IMR-90 (cell line): ENCODE measurements around the gene SERPINA1. TPM values are rescaled to one million over a fixed set of nuclear protein-coding genes. Genes with fewer than 3 reads are reported as not detected.

Source experiments
- ATAC-seq: fragments of 200-7000 bp; cut with Tn5 transposase; 2 replicates; pipeline ENCODE4 v1.9.1; 2020; ENCODE audit warnings: low read depth, mild to moderate bottlenecking, moderate library complexity
- BruUV-seq: library from RNA; stranded (reverse); fragments of 400-500 nt; replicated peaks from 2 replicates; lab custom pipeline; 2021; lab: Mats Ljungman, UMichigan
- CTCF ChIA-PET: fragments of 300-600 bp; formaldehyde crosslinking; extraction: SDS; loops from one replicate; lab custom pipeline; 2021; ENCODE audit warnings: antibody characterized with exemption; lab: Yijun Ruan, JAX
- POLR2A ChIA-PET: fragments of 300-600 bp; sonication (Branson Sonifier 250); formaldehyde crosslinking; loops from one replicate; lab custom pipeline; 2022; ENCODE audit warnings: antibody characterized with exemption; ENCODE audit not compliant: unreplicated experiment; lab: Charles Lee
- DNase-seq: peaks from one replicate; pipeline ENCODE4 v3.0.0; 2013
- H2AFZ ChIP-seq: replicated peaks from 2 replicates; pipeline ENCODE3; 2013; ENCODE audit warnings: low read length, mild to moderate bottlenecking; ENCODE audit not compliant: poor library complexity
- H2AK5ac ChIP-seq: 2 replicates; pipeline ENCODE4 v1.6.1; 2013; ENCODE audit warnings: low read depth, low read length, inconsistent platforms
- H2AK9ac ChIP-seq: replicated peaks from 2 replicates; pipeline ENCODE3; 2013; ENCODE audit warnings: mild to moderate bottlenecking, low read depth, low read length, moderate library complexity; ENCODE audit not compliant: poor library complexity
- H2BK120ac ChIP-seq: 2 replicates; pipeline ENCODE4 v1.6.1; 2013; ENCODE audit warnings: low read depth, low read length, inconsistent platforms
- H2BK15ac ChIP-seq: 3 replicates; pipeline ENCODE4 v1.6.1; 2013; ENCODE audit warnings: low read depth, low read length, inconsistent platforms
- H2BK20ac ChIP-seq: 2 replicates; pipeline ENCODE4 v1.6.1; 2013; ENCODE audit warnings: low read depth, mild to moderate bottlenecking, inconsistent platforms, low read length, moderate library complexity
- H2BK5ac ChIP-seq: 2 replicates; pipeline ENCODE4 v1.6.1; 2013; ENCODE audit warnings: mild to moderate bottlenecking, low read depth, low read length, inconsistent platforms; ENCODE audit not compliant: poor library complexity, severe bottlenecking
- H3K14ac ChIP-seq: replicated peaks from 2 replicates; pipeline ENCODE4 v1.6.1; 2013; ENCODE audit warnings: low read depth, low read length, inconsistent platforms
- H3K18ac ChIP-seq: 2 replicates; pipeline ENCODE4 v1.6.1; 2013; ENCODE audit warnings: low read depth, low read length, control low read depth
- H3K23ac ChIP-seq: 2 replicates; pipeline ENCODE4 v1.6.1; 2013; ENCODE audit warnings: low read depth, low read length, inconsistent platforms
- H3K27ac ChIP-seq: 2 replicates; pipeline ENCODE4 v1.5.1; 2013; ENCODE audit warnings: mild to moderate bottlenecking, control low read depth, low read length; ENCODE audit not compliant: insufficient read depth
- H3K27me3 ChIP-seq: 2 replicates; pipeline ENCODE4 v1.6.1; 2013; ENCODE audit warnings: low read length; ENCODE audit not compliant: control insufficient read depth, insufficient read depth
- H3K36me3 ChIP-seq: 2 replicates; pipeline ENCODE4 v1.6.1; 2013; ENCODE audit warnings: low read length, mixed read lengths; ENCODE audit not compliant: control insufficient read depth, insufficient read depth
- H3K4ac ChIP-seq: 2 replicates; pipeline ENCODE4 v1.6.1; 2013; ENCODE audit warnings: low read depth, low read length, inconsistent platforms
- H3K4me1 ChIP-seq: 2 replicates; pipeline ENCODE4 v1.6.1; 2013; ENCODE audit warnings: low read length, mixed read lengths; ENCODE audit not compliant: control insufficient read depth, insufficient read depth
- H3K4me2 ChIP-seq: 2 replicates; pipeline ENCODE4 v1.6.1; 2013; ENCODE audit warnings: low read depth, mild to moderate bottlenecking, control low read depth, low read length, moderate library complexity
- H3K4me3 ChIP-seq: 2 replicates; pipeline ENCODE4 v1.5.1; 2013; ENCODE audit warnings: low read depth, mild to moderate bottlenecking, control low read depth, low read length, moderate library complexity; ENCODE audit not compliant: insufficient read depth
- H3K56ac ChIP-seq: 2 replicates; pipeline ENCODE4 v1.6.1; 2013; ENCODE audit warnings: low read length, inconsistent platforms; ENCODE audit not compliant: insufficient read depth; ENCODE audit errors: extremely low read depth
- H3K79me1 ChIP-seq, 2 experiments: 2 replicates each; pipeline ENCODE4 v1.6.1; 2013; ENCODE audit warnings: low read length in 2 of 2, inconsistent platforms in 1 of 2, low read depth in 1 of 2
- H3K9ac ChIP-seq: 2 replicates; pipeline ENCODE4 v1.6.1; 2013; ENCODE audit warnings: low read depth, low read length, control low read depth
- H3K9me1 ChIP-seq: 2 replicates; pipeline ENCODE4 v1.6.1; 2013; ENCODE audit warnings: low read length, inconsistent platforms; ENCODE audit not compliant: insufficient read depth
- H3K9me3 ChIP-seq: 2 replicates; pipeline ENCODE4 v1.6.1; 2013; ENCODE audit warnings: low read length; ENCODE audit not compliant: control insufficient read depth, insufficient read depth
- H4K20me1 ChIP-seq: 2 replicates; pipeline ENCODE4 v1.6.1; 2013; ENCODE audit warnings: low read length, inconsistent platforms; ENCODE audit not compliant: insufficient read depth
- H4K5ac ChIP-seq: 2 replicates; pipeline ENCODE4 v1.6.1; 2013; ENCODE audit warnings: mild to moderate bottlenecking, low read depth, low read length, control low read depth
- H4K8ac ChIP-seq, 2 experiments: 2 replicates each; pipeline ENCODE4 v1.6.1; 2013; ENCODE audit warnings: low read depth in 2 of 2, low read length in 2 of 2, control low read depth in 1 of 2, inconsistent platforms in 1 of 2
- H4K91ac ChIP-seq: 2 replicates; pipeline ENCODE4 v1.6.1; 2013; ENCODE audit warnings: low read depth, low read length, inconsistent platforms; ENCODE audit not compliant: insufficient read depth
- BHLHE40 ChIP-seq: fragments of 150-350 bp; IDR thresholded peaks from 2 replicates; pipeline ENCODE4 v1.6.1; 2016; ENCODE audit warnings: mild to moderate bottlenecking, low read depth, low read length
- CEBPB ChIP-seq: IDR thresholded peaks from 2 replicates; pipeline ENCODE4 v1.6.1; 2012; ENCODE audit warnings: low read depth, low read length, improper control_type of control experiment
- CHD1 ChIP-seq: IDR thresholded peaks from 2 replicates; pipeline ENCODE4 v1.6.1; 2012; ENCODE audit warnings: low read depth, low read length, improper control_type of control experiment
- FOS ChIP-seq: fragments of 150-350 bp; IDR thresholded peaks from 2 replicates; pipeline ENCODE4 v1.6.1; 2016; ENCODE audit warnings: low read depth, low read length
- MAFK ChIP-seq: IDR thresholded peaks from 2 replicates; pipeline ENCODE4 v1.6.1; 2012; ENCODE audit warnings: low read depth, low read length, improper control_type of control experiment
- MAZ ChIP-seq: IDR thresholded peaks from 2 replicates; pipeline ENCODE4 v1.6.1; 2012; ENCODE audit warnings: low read depth, mild to moderate bottlenecking, low read length, improper control_type of control experiment, moderate library complexity, borderline replicate concordance
- MXI1 ChIP-seq: IDR thresholded peaks from 2 replicates; pipeline ENCODE4 v1.6.1; 2012; ENCODE audit warnings: low read depth, mild to moderate bottlenecking, low read length, moderate library complexity, borderline replicate concordance
- NFE2L2 ChIP-seq: fragments of 150-350 bp; IDR thresholded peaks from 2 replicates; pipeline ENCODE4 v1.6.1; 2016; ENCODE audit warnings: low read depth, mild to moderate bottlenecking, low read length
- POLR2A ChIP-seq: IDR thresholded peaks from 2 replicates; pipeline ENCODE4 v1.6.1; 2012; ENCODE audit warnings: mild to moderate bottlenecking, low read depth, low read length
- RAD21 ChIP-seq: IDR thresholded peaks from 2 replicates; pipeline ENCODE4 v1.6.1; 2012; ENCODE audit warnings: low read length, improper control_type of control experiment
- RCOR1 ChIP-seq: IDR thresholded peaks from 2 replicates; pipeline ENCODE4 v1.6.1; 2012; ENCODE audit warnings: mild to moderate bottlenecking, low read length, improper control_type of control experiment; ENCODE audit not compliant: insufficient replicate concordance
- SMC3 ChIP-seq: fragments of 150-350 bp; IDR thresholded peaks from 2 replicates; pipeline ENCODE4 v1.6.1; 2016; ENCODE audit warnings: low read depth, mild to moderate bottlenecking, antibody characterized with exemption, low read length, moderate library complexity
- WGBS, 2 experiments: methylation state at CpG; one replicate each; pipeline versions ENCODE4 v1.1.5 to v1.1.7; 2013; ENCODE audit warnings: missing lambda C conversion rate in 2 of 2; ENCODE audit not compliant: insufficient read length in 1 of 2; ENCODE audit errors: extremely low coverage in 2 of 2; 5-methylcytosine and 5-hydroxymethylcytosine counted together
- dilution Hi-C: fragments of 300-500 bp; cut with HindIII; formaldehyde crosslinking; loops from one replicate; pipeline ENCODE4 v1.14.3; 2018; ENCODE audit warnings: low sequenced_read_pairs; ENCODE audit not compliant: unreplicated experiment
- in situ Hi-C: fragments of 300-500 bp; cut with MboI; formaldehyde crosslinking; loops from 3 replicates; pipeline ENCODE4 v1.14.3; 2019; ENCODE audit warnings: low sequenced_read_pairs, inconsistent platforms, mixed read lengths
- intact Hi-C: fragments of 100-400 bp; cut with micrococcal nuclease; formaldehyde crosslinking; loops from 2 replicates; pipeline ENCODE4 v1.10.0; 2022
- polyA plus RNA-seq, 3 experiments: library from polyadenylated mRNA; depleted of rRNA; stranded (reverse); fragments of >200 nt; gene quantifications; 2 replicates each; pipeline ENCODE4 v1.2.3, GENCODE V29; 2012; ENCODE audit warnings: low replicate concordance in 1 of 3
- total RNA-seq: library from RNA; depleted of rRNA; stranded (reverse); fragments of >200 nt; gene quantifications from 2 replicates; pipeline ENCODE4 v1.2.3, GENCODE V29; 2012
- TF ChIP-seq, protein P1 (sequence below): fragments of 150-350 bp; IDR thresholded peaks from 2 replicates; pipeline ENCODE4 v1.6.1; 2017; ENCODE audit warnings: mild to moderate bottlenecking, antibody characterized with exemption, low read length, low read depth
- TF ChIP-seq, protein P2 (sequence below): fragments of 150-350 bp; IDR thresholded peaks from 2 replicates; pipeline ENCODE4 v1.6.1; 2016; ENCODE audit warnings: low read depth, mild to moderate bottlenecking, low read length, moderate library complexity, borderline replicate concordance
- TF ChIP-seq, protein P3 (sequence below): conservative IDR thresholded peaks from 2 replicates; pipeline ENCODE4 v1.5.1; 2012; ENCODE audit warnings: mild to moderate bottlenecking, low read depth, low read length, improper control_type of control experiment

SERPINA1 gene
- total and polyA plus RNA-seq, 2 of the 4 experiments (the other 2 are of a cell fraction): 0.54 to 1.2 TPM

DNA sequence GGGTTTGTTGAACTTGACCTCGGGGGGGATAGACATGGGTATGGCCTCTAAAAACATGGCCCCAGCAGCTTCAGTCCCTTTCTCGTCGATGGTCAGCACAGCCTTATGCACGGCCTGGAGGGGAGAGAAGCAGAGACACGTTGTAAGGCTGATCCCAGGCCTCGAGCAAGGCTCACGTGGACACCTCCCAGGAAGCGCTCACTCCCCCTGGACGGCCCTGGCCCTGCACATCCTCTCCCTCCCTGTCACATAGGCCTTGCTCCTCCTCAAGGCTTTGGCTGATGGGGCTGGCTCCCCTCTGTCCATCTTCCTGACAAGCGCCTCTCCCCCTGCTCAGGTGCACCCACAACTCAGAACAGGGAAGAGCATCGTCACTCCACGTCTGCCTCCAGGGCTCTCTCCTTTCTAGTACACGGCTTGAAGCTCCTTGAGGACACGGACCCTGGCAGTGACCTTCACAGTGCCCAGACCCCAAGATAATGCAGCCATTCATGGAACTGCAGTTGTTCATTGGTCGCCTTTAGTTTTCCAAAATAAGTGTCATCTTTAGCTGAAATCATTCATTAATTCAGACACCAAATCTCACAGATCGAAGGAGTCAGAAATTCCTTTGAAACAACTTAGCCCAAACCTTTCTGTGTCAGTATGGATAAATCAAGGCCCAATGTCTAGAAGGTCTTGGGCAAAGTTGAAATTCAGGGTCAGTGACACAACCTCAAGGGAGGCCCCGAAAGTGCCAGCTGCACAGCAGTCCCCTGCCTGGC is 9.7 kb downstream of the SERPINA1 start:
- H3K56ac ChIP-seq: no peak overlapping the region
- H3K27me3 ChIP-seq: no peaks in the 10 kb centered on the region; the same call in 1 of the 2 replicates
- H3K23ac ChIP-seq: no peak overlapping the region
- H3K9ac ChIP-seq: no peak overlapping the region
- ATAC-seq (no peak), DNase-seq (no peak)
- H3K27ac ChIP-seq: no peak overlapping the region
- H2BK120ac ChIP-seq: no peak overlapping the region
- H2AK9ac ChIP-seq: no peak overlapping the region
- H3K36me3 ChIP-seq: no peaks in the 10 kb centered on the region
- ChIA-PET POLR2A (interaction anchor here (0.6 kb wide), 1 partner anchor 29 kb away, joined by 3 read pairs; no protein-coding TSS in a partner anchor), CTCF (no interaction called here)
- no peak overlapping the region for H3K4ac ChIP-seq
- no peak overlapping the region for H3K4me3 ChIP-seq
- no peak overlapping the region for H4K5ac ChIP-seq
- H3K18ac ChIP-seq: no peak overlapping the region
- dilution Hi-C loops (no loop called here), intact Hi-C loops (no loop called here), in situ Hi-C loops (no loop called here)
- H4K91ac ChIP-seq: no peak overlapping the region
- no peak overlapping the region for H3K4me2 ChIP-seq
- H2AFZ ChIP-seq: no peak overlapping the region
- H3K4me1 ChIP-seq: peaks cover 5% of the 10 kb centered on the region
- BruUV-seq: no TSS peak
- no peak overlapping the region for H2BK15ac ChIP-seq
- no peaks in the 10 kb centered on the region for H3K9me3 ChIP-seq
- peaks cover 5% of the 10 kb centered on the region for H3K9me1 ChIP-seq
- 70% methylated on average over 5 of the region's 17 CpGs; no CpG with 5 or more reads in 1 of the 2 experiments for WGBS, 2 experiments
- H2BK20ac ChIP-seq: no peak overlapping the region
- H2BK5ac ChIP-seq: no peak overlapping the region
- H4K20me1 ChIP-seq: no peaks in the 10 kb centered on the region
- TF ChIP-seq, protein P1, sequence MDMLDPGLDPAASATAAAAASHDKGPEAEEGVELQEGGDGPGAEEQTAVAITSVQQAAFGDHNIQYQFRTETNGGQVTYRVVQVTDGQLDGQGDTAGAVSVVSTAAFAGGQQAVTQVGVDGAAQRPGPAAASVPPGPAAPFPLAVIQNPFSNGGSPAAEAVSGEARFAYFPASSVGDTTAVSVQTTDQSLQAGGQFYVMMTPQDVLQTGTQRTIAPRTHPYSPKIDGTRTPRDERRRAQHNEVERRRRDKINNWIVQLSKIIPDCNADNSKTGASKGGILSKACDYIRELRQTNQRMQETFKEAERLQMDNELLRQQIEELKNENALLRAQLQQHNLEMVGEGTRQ: no peak
- TF ChIP-seq SMC3: no peak
- TF ChIP-seq FOS: no peak
- no peak for TF ChIP-seq RCOR1
- no peak for TF ChIP-seq RAD21
- TF ChIP-seq CEBPB: no peak
- TF ChIP-seq, protein P2, sequence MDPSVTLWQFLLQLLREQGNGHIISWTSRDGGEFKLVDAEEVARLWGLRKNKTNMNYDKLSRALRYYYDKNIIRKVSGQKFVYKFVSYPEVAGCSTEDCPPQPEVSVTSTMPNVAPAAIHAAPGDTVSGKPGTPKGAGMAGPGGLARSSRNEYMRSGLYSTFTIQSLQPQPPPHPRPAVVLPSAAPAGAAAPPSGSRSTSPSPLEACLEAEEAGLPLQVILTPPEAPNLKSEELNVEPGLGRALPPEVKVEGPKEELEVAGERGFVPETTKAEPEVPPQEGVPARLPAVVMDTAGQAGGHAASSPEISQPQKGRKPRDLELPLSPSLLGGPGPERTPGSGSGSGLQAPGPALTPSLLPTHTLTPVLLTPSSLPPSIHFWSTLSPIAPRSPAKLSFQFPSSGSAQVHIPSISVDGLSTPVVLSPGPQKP: no peak
- TF ChIP-seq NFE2L2: no peak
- no peak for TF ChIP-seq MXI1
- no peak for TF ChIP-seq POLR2A
- TF ChIP-seq BHLHE40: no peak
- TF ChIP-seq, protein P3, sequence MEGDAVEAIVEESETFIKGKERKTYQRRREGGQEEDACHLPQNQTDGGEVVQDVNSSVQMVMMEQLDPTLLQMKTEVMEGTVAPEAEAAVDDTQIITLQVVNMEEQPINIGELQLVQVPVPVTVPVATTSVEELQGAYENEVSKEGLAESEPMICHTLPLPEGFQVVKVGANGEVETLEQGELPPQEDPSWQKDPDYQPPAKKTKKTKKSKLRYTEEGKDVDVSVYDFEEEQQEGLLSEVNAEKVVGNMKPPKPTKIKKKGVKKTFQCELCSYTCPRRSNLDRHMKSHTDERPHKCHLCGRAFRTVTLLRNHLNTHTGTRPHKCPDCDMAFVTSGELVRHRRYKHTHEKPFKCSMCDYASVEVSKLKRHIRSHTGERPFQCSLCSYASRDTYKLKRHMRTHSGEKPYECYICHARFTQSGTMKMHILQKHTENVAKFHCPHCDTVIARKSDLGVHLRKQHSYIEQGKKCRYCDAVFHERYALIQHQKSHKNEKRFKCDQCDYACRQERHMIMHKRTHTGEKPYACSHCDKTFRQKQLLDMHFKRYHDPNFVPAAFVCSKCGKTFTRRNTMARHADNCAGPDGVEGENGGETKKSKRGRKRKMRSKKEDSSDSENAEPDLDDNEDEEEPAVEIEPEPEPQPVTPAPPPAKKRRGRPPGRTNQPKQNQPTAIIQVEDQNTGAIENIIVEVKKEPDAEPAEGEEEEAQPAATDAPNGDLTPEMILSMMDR: no peak
- TF ChIP-seq MAFK: no peak
- TF ChIP-seq MAZ: no peak
- TF ChIP-seq CHD1: no peak
- H3K79me1 ChIP-seq: no peaks in the 10 kb centered on the region
- no peak overlapping the region for H3K14ac ChIP-seq
- H2AK5ac ChIP-seq: no peak overlapping the region
- no peak overlapping the region for H4K8ac ChIP-seq
